H54 (cell line): ENCODE data around the gene CNNM1.
A peak's percentile ranks its signal among the peaks of the same experiment; 100 is the strongest.

Experiments used
- DNase-seq: peaks from one replicate; pipeline ENCODE4 v3.0.0; 2011; ENCODE audit warnings: low spot score, mixed read lengths; ENCODE audit not compliant: insufficient read length
- FAIRE-seq: peaks from 3 replicates; lab custom pipeline; 2011; peaks lifted over from hg19 to GRCh38; lab: Jason Lieb, UNC
- POLR2A ChIP-seq: IDR thresholded peaks from 2 replicates; pipeline ENCODE4 v1.6.1; 2011; ENCODE audit warnings: low read depth, mild to moderate bottlenecking, low read length

The CNNM1 gene

DNA sequence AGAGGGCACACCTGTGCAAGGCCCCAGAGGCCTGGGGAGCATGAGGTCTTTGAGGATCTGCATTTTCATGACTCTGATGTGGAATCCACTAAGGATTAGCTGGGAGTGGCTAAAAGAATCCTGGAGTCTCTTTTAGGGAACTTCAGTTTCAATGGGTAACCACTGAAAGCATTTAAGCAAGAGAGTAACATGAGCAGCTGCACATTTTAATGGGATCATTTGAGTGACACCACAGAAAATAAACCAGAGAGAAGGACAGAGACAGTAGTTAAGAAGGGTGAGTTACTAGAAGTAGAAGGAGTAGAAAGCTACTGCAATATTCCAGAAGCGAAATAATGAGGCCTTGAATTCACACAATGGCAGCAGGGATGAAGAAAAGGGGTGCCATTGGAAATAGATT, 96.0 kb downstream of the CNNM1 start:
- TF ChIP-seq POLR2A: no peak
- no peak for FAIRE-seq
- no peak for DNase-seq

- DNase-seq (no peak), FAIRE-seq (no peak)
- no peak for TF ChIP-seq POLR2A
These were observed 97.5 kb downstream of the CNNM1 start for GRCh38 chr10:99426689-99427088.

- DNase-seq (no peak), FAIRE-seq (no peak)
- no peak for TF ChIP-seq POLR2A
These were observed 98.5 kb downstream of the CNNM1 start for GRCh38 chr10:99427566-99428190.

DNA sequence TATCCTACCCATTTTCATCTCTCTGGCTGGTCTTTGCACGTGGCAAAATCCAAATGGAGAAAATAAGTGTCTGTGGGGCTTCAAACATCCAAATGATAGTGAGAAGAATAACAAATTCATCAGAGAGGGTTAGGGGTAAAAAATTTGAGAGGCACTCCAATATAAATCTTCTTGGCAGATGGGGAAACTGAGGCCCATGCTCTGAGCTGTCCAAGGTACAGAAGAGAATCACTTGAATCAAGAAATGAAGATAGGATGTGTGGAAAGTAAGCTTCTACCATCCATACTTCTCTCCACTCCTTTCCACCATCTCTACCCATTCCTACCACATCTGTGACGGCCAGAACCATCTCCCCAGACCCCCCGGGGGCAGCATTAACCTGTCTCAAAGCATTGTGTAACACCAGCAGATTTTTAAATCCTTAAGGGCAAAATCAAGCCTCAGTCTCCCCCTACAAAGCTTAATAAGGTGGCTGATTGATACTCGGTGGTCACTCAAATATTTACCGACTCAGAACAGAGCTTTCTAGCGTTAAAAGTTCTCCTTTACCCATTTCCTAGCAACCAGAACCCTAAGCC, 100.5 kb downstream of the CNNM1 start:
- FAIRE-seq (no peak), DNase-seq (no peak)
- TF ChIP-seq POLR2A: no peak

DNA sequence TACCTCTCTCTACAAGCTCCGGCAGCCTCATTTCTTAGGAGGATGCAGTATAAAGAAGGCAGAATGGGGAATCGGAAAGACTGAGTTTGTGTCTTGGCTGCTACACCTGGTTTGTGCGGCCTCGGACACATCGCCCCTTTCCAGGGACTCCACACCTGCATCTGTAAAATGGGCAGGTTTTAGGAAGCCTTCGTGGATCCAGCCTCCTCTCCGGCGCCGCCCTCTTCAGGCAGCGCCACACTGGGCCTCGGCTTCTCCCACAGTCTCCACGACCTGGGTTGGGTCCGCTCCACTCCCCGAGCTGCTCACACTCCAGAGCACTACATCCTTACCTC, 100.9 kb downstream of the CNNM1 start:
- DNase-seq: no peak
- no peak for TF ChIP-seq POLR2A
- FAIRE-seq: no peak

GRCh38 chr10:99430451-99431189, 101.5 kb downstream of the CNNM1 start, which contains the start of gene GOT1:
GOT1 (minus strand) TSS chr10:99430624; CDS start chr10:99430565, 59 bp downstream.
- DNase-seq (peak; percentile 93), FAIRE-seq (peak; percentile 87)
- TF ChIP-seq POLR2A: peak; percentile 70

DNA sequence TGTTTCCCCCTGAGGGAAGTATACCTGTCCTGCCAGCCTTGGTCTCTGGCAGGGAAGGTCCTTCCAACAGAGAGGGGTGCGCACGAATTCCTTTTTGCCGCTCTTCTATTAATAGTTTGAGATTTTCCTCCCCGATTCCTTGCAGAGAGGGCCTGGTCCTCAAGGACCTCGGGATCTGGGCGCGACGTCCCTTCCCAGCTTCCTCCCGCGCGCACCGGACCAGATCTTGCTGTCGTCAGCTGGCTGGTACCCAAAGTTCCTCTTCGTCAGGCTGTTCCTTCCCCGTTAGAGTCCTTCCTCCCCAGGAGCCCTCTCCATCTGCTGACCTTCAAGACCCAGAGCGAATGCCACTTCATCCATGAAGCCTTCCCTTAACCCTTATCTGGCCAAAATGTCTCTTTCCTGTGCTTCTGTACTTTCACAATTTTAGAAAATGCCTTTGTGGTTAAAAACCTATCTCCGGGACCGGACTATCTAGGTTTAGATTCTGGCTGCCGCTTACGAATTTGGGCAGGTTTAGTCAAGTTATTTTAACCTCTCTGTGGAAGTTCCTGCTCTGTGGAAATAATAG, 102.1 kb downstream of the CNNM1 start:
- FAIRE-seq (no peak), DNase-seq (peak; percentile 41)
- no peak for TF ChIP-seq POLR2A

DNA sequence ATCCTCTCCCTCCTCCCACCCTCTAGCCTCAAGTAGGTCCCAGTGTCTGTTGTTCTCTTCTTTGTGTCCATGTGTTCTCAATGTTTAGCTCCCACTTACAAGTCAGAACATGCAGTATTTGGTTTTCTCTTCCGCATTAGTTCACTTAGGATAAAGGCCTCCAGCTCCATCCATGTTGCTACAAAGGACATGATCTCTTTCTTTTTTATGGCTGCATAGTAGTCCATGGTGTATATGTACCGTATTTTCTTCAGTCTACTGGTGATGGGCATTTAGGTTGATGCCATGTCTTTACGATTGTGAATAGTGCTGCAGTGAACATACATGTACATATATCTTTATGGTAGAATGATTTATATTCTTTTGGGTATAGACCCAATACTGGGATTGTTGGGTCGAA, 102.9 kb downstream of the CNNM1 start:
- DNase-seq (no peak), FAIRE-seq (no peak)
- no peak for TF ChIP-seq POLR2A

GRCh38 chr10:99432881-99433280, 103.7 kb downstream of the CNNM1 start:
- no peak for FAIRE-seq
- no peak for DNase-seq
- TF ChIP-seq POLR2A: no peak

- FAIRE-seq (no peak), DNase-seq (no peak)
- no peak for TF ChIP-seq POLR2A
These were observed 104.3 kb downstream of the CNNM1 start for GRCh38 chr10:99433378-99434020.

DNA sequence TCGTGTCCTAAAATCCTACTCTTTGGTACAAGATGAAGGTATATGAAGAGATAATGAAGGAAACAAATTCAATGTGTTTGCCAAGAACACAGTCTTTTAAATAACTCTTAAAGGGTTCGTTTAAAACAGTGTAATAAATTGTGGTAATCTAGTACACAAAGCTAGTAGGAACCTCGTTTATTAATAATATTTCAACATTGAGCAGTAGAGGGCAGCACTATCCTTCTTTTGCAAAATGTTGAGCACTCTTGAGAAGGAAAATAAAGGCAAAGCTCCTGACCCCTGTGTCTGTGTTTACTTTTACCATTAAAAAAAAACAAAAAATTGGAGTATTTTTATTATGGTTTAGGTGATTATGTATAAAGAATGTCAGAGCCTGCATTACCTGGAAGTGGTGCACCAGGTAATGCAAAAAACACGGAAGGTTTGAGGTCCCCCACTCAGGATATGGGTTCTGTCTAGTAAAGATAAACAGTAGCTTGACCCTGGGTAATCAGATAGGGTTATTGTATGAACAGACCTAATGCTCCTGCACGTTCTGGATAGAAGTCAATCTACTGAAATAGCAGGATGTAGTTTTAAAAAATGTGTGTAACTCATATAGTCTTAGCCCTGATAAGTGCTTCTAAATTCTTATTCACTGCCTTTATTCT, 107.0 kb downstream of the CNNM1 start:
- FAIRE-seq (no peak), DNase-seq (no peak)

GRCh38 chr10:99438890-99439289, 109.7 kb downstream of the CNNM1 start:
- FAIRE-seq: no peak
- no peak for DNase-seq
- TF ChIP-seq POLR2A: no peak

More for the DNA sequence above, 107.0 kb downstream of the CNNM1 start:
- TF ChIP-seq POLR2A: no peak

DNA sequence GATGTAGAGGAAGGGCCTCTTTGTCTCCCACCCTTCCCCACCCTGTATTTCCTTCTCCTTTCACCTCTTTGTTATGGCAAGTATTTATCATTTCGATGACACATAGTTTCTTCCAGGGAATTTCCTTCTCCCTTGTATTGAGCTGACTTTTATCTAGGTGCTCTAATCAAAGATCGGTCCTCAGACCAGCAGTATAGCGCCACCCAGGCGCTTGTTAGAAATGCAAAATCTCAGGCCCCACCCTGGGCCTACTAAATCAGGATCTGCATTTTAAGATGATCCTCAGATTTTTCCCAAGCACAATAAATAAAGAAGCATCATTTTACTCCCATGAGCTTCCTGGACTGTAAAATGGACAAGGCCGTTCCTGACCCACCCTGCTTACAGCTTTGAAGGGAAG, 113.2 kb downstream of the CNNM1 start:
- TF ChIP-seq POLR2A: no peak
- FAIRE-seq (no peak), DNase-seq (no peak)
